ENCODE results near the gene PTPDC1.

DNA sequence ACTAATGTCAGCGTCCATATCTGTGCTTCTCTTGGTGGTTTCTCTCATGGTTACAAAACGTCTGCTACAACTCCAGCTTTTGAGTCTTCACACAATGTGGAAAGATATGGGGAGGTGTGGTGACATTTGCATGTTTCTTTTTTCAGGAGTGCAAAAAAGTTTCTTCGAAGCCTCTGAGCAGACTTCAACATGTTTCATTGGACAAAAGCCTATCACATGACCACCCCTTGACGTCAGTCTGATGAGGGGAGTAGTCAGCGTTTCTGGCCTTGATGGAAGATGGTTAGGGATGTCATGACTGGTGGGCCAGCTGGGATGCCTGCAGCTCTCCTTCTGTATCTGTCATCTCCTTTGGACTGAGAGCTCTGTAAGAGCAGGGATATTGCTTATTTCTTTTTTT lies 61.4 kb downstream of the PTPDC1 start:
- TF ChIP-seq ELF4 (IDR thresholded peaks at IDR 0.05) (no peak), SP1 (IDR thresholded peaks at IDR 0.05) (no peak), TARDBP (IDR thresholded peaks at IDR 0.05) (no peak), HDGF (IDR thresholded peaks at IDR 0.05; ENCODE audit: borderline replicate concordance) (no peak), NFRKB (IDR thresholded peaks at IDR 0.05) (no peak), ARNT (IDR thresholded peaks at IDR 0.05) (no peak), SUZ12 (IDR thresholded peaks at IDR 0.05) (no peak), L3MBTL2 (conservative IDR thresholded peaks at IDR 0.05) (no peak), FOXA1 (IDR thresholded peaks at IDR 0.05) (no peak), BHLHE40 (IDR thresholded peaks at IDR 0.05; ENCODE audit: borderline replicate concordance) (no peak), ZNF384 (IDR thresholded peaks at IDR 0.05) (no peak), LEF1 (IDR thresholded peaks at IDR 0.05; ENCODE audit: borderline replicate concordance) (no peak)
- TF ChIP-seq, protein P1, sequence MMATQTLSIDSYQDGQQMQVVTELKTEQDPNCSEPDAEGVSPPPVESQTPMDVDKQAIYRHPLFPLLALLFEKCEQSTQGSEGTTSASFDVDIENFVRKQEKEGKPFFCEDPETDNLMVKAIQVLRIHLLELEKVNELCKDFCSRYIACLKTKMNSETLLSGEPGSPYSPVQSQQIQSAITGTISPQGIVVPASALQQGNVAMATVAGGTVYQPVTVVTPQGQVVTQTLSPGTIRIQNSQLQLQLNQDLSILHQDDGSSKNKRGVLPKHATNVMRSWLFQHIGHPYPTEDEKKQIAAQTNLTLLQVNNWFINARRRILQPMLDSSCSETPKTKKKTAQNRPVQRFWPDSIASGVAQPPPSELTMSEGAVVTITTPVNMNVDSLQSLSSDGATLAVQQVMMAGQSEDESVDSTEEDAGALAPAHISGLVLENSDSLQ (IDR thresholded peaks at IDR 0.05) = no peak

Measured in HEK293T (cell line).